PC-9 (cell line): ENCODE data around the gene SHISA3. TPM values are rescaled to one million over a fixed set of nuclear protein-coding genes. Genes with fewer than 3 reads are reported as not detected.

Experiments
- BruUV-seq: library from RNA; stranded (reverse); fragments of 400-500 nt; replicated peaks from 2 replicates; lab custom pipeline; 2021; lab: Mats Ljungman, UMichigan
- CTCF ChIA-PET: fragments of 300-600 bp; sonication (Branson Sonifier 250); formaldehyde crosslinking; loops from one replicate; lab custom pipeline; 2022; ENCODE audit warnings: antibody characterized with exemption; lab: Charles Lee
- POLR2A ChIA-PET: fragments of 300-600 bp; sonication (Branson Sonifier 250); formaldehyde crosslinking; loops from one replicate; lab custom pipeline; 2022; ENCODE audit warnings: antibody characterized with exemption; ENCODE audit not compliant: unreplicated experiment; lab: Charles Lee
- DNase-seq, 2 experiments: peaks; one replicate each; pipeline versions ENCODE4 v3.0.0 to v3.0.0-alpha.2; 2015 to 2022; ENCODE audit warnings: mixed read lengths in 1 of 2
- H2AFZ ChIP-seq: fragments of 200-600 bp; sonication (generic); 2 replicates; pipeline ENCODE4 v1.8.1; 2017; ENCODE audit warnings: antibody characterized with exemption
- H3F3A ChIP-seq: fragments of 200-600 bp; sonication (generic); 2 replicates; pipeline ENCODE4 v1.8.1; 2017; ENCODE audit warnings: antibody characterized with exemption, mild to moderate bottlenecking, low read depth; ENCODE audit not compliant: insufficient read depth
- H3K27ac ChIP-seq: fragments of 200-600 bp; sonication (generic); 2 replicates; pipeline ENCODE4 v1.6.1; 2016; ENCODE audit warnings: mixed run types
- H3K27me3 ChIP-seq: fragments of 200-600 bp; sonication (generic); 2 replicates; pipeline ENCODE4 v1.6.1; 2016; ENCODE audit warnings: low read depth, mixed run types; ENCODE audit not compliant: insufficient read depth
- H3K36me3 ChIP-seq: fragments of 200-600 bp; sonication (generic); 2 replicates; pipeline ENCODE4 v1.6.1; 2016; ENCODE audit warnings: low read depth, mixed run types
- H3K4me1 ChIP-seq: fragments of 200-600 bp; sonication (generic); replicated peaks from 2 replicates; pipeline ENCODE4 v1.6.1; 2016; ENCODE audit warnings: mixed run types; ENCODE audit not compliant: insufficient read depth
- H3K4me2 ChIP-seq: fragments of 200-600 bp; sonication (generic); 2 replicates; pipeline ENCODE4 v1.6.1; 2017; ENCODE audit warnings: mixed run types
- H3K4me3 ChIP-seq: fragments of 200-600 bp; sonication (generic); 2 replicates; pipeline ENCODE4 v1.6.1; 2016; ENCODE audit warnings: mixed run types
- H3K79me2 ChIP-seq: fragments of 200-600 bp; sonication (generic); 2 replicates; pipeline ENCODE4 v1.6.1; 2017; ENCODE audit warnings: low read depth, mixed run types
- H3K9me2 ChIP-seq: fragments of 200-600 bp; sonication (generic); 2 replicates; pipeline ENCODE4 v1.8.1; 2017; ENCODE audit warnings: mild to moderate bottlenecking; ENCODE audit not compliant: insufficient read depth
- H3K9me3 ChIP-seq: fragments of 200-600 bp; sonication (generic); 2 replicates; pipeline ENCODE4 v1.8.1; 2016; ENCODE audit warnings: low read depth; ENCODE audit not compliant: insufficient read depth
- H4K20me1 ChIP-seq: fragments of 200-600 bp; sonication (generic); 2 replicates; pipeline ENCODE4 v1.8.1; 2017; ENCODE audit not compliant: insufficient read depth
- CTCF ChIP-seq: fragments of 200-600 bp; sonication (generic); conservative IDR thresholded peaks from 2 replicates; pipeline ENCODE4 v1.6.1; 2017; ENCODE audit warnings: mixed run types, antibody characterized with exemption, mild to moderate bottlenecking, moderate library complexity
- EZH2 ChIP-seq: fragments of 200-600 bp; sonication (generic); IDR thresholded peaks from 2 replicates; pipeline ENCODE4 v1.8.0; 2017; ENCODE audit warnings: antibody characterized with exemption, low read depth
- intact Hi-C: fragments of 100-400 bp; cut with micrococcal nuclease; formaldehyde crosslinking; loops from one replicate; pipeline ENCODE4 v1.10.0; 2022; ENCODE audit not compliant: unreplicated experiment
- total RNA-seq: library from RNA; stranded (reverse); gene quantifications from 2 replicates; pipeline ENCODE4 v1.2.3, GENCODE V29; 2021

Gene SHISA3
- total RNA-seq, 1 experiment from 2014 or later = not detected

- Histone ChIP-seq H3K9me2 (no peaks in the 10 kb centered on the region), H3K27me3 (peaks cover 10% of the 10 kb centered on the region; the same call in 1 of the 2 replicates), H3K79me2 (no peaks in the 10 kb centered on the region), H3K4me1 (no peaks in the 10 kb centered on the region), H2AFZ (no peak overlapping the region), H3K4me3 (no peak overlapping the region), H3K27ac (no peak overlapping the region), H4K20me1 (no peaks in the 10 kb centered on the region), H3K36me3 (no peaks in the 10 kb centered on the region), H3K4me2 (no peak overlapping the region), H3F3A (no peaks in the 10 kb centered on the region), H3K9me3 (no peaks in the 10 kb centered on the region)
- no peak for DNase-seq
- TF ChIP-seq EZH2 (no peak), CTCF (no peak)
- ChIA-PET CTCF (no interaction called here), POLR2A (no interaction called here)
- intact Hi-C loops = no loop called here
- no TSS peak for BruUV-seq
Measured at GRCh38 chr4:42377497-42377896, 19.8 kb upstream of the SHISA3 start.

GRCh38 chr4:42381666-42382065 lies 15.6 kb upstream of the SHISA3 start:
- TF ChIP-seq EZH2 (no peak), CTCF (no peak)
- Histone ChIP-seq H3K9me3 (no peaks in the 10 kb centered on the region), H3K9me2 (no peaks in the 10 kb centered on the region), H3K4me2 (no peak overlapping the region), H3K79me2 (no peaks in the 10 kb centered on the region), H3K4me3 (no peak overlapping the region), H3K36me3 (no peaks in the 10 kb centered on the region), H3K27me3 (peaks cover 4% of the 10 kb centered on the region; the same call in 1 of the 2 replicates), H3K4me1 (no peaks in the 10 kb centered on the region), H3F3A (no peaks in the 10 kb centered on the region), H3K27ac (no peak overlapping the region), H2AFZ (no peak overlapping the region), H4K20me1 (no peaks in the 10 kb centered on the region)
- ChIA-PET CTCF (no interaction called here), POLR2A (no interaction called here)
- BruUV-seq = no TSS peak
- intact Hi-C loops = no loop called here
- no peak for DNase-seq

GRCh38 chr4:42385516-42385915 lies 11.8 kb upstream of the SHISA3 start:
- Histone ChIP-seq H3K4me3 (no peak overlapping the region), H3K27me3 (peaks cover 17% of the 10 kb centered on the region), H3K9me3 (no peaks in the 10 kb centered on the region), H3F3A (no peaks in the 10 kb centered on the region), H3K4me2 (no peak overlapping the region), H2AFZ (no peak overlapping the region), H3K79me2 (no peaks in the 10 kb centered on the region), H3K9me2 (no peaks in the 10 kb centered on the region), H3K27ac (no peak overlapping the region), H4K20me1 (no peaks in the 10 kb centered on the region), H3K4me1 (no peaks in the 10 kb centered on the region), H3K36me3 (no peaks in the 10 kb centered on the region)
- no peak for TF ChIP-seq CTCF
- BruUV-seq = no TSS peak
- no peak for DNase-seq
- ChIA-PET POLR2A (no interaction called here), CTCF (no interaction called here)
- intact Hi-C loops = no loop called here
